NCI-H2107 treated with DMSO at 0.1 percent for 48 hours (cell line): ENCODE results near the gene ANO5.
A peak's percentile ranks its signal among the peaks of the same experiment; 100 is the strongest.
"Not testable (repeated sequence)": the region's sequence is repeated elsewhere in the genome, so short reads cannot be mapped to it uniquely, and the experiment has no call there.

ENCODE experiments used
- DNase-seq: peaks from one replicate; lab custom pipeline; 2025; ENCODE audit not compliant: unreplicated experiment; lab: John Stamatoyannopoulos, UW

Gene ANO5

DNA sequence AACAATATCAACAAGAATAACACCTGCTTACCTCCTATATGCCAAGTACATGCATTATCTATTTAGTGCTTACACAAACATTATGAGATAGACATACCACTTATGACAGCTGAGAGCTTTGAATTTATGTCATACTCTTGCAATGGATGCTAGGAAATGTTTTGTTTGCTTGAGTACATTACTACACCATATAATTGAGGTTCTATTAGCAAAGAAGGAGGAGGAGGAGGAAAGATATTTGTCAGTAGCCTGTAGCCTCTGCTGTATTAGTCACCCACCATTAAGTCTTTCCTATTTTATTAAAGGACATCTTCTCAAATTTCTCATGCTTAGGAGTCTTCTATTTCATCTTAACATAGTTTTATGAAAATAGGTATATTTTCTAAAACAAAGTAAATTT, 6.4 kb downstream of the ANO5 start:
- peak; percentile 9 for DNase-seq

DNA sequence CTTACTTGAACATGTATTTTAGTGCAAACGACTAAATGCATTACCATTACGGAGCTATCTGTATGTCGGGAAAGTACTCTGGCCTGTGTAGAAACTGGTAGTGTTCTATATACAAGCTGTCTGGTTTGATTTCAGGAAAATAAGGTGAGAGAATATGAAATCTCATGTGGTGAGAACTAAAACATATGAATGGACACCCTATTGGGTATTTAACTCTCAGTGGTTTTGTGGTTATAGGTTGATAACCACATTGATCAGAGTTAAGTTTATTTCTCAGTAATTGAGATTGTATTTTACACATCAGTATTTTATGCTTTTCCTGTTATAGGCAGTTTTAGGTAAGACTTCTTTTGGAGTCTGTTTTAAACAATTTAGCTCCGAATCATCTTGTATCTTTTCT, 10.4 kb downstream of the ANO5 start:
- DNase-seq: no peak

DNA sequence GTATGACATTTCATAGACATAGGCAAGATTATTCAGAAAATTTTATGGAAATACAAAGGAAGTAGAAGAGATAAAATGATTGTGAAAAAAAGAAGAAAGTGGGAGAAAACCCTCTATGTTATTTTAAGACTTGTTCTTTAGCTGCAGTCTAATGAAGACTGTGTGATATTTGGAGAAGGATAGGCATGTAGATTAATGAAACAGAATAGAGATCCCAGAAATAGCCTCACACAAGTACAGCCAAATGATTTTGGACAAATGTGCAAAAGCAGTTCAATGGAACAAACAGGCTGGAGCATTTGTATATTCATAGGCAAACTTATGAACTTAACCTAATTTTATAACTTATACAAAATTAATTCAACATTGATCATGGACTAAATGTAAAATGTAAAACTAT, 14.3 kb downstream of the ANO5 start:
- no peak for DNase-seq

DNA sequence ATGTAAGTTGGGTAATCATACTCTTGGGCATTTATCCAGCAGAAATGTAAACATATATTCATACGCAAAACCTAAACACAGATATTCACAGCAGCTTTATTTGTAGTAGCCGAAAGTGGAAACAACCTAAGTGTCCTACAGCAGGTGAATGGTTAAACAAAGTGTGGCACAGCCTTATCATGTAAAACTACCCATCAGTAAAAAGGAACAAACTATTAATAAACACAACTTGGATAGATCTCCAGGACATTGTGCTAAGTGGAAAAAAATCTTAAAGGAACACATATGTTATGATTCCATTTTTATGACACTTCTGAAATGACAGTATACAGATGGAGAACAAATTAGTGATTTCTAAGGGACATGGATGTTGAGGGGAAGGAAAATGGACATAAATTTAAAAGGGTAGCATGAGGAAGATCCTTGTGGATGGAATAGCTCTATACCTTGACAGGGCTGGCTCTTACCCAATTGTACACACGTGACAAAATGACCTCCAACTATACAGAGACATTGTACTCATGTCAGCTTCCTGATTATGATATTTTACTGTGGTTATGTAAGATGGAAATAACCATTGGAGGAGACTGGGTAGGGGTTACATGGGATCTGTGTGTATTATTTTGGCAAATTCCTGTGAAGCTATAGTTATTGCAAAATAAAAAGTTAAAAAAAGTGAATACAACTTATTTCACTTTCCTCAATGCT, 15.4 kb downstream of the ANO5 start:
- DNase-seq: no peak

DNA sequence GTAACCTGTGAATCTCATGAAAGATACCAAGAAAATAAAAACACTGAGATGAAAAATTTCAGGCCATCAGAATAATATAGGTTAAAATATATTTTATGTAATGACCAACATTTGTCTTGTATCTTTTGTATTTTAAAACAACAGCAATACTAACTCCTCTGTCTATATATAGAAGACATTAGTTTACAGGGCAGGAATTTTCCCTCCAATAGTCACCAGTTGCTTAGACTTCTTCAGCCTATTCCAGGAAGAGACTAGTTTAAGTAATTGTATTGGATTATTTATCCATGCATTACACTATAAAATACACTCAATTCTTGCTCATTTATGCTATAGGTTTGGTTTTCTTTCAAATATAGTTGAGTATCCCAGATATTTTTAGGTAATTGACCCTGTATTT, 24.1 kb downstream of the ANO5 start:
- DNase-seq: no peak

DNA sequence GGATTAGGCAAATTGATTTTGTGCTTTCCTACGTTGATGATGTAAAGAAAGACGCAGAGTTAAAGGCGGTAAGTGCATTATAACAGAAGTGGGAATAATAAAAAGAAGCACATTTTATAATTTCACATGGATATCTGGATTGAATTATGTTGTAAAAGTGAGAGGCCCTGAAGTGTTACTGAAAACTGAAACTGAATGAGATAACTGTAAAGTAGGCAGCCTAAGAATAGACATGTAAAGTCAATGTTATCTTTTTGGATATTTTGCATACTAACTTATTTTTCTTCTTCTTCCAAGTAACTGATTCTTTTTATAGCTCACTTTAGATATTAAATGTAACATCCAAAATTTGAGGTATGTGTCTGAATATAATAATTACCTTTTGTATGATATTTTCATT, 28.3 kb downstream of the ANO5 start:
- no peak for DNase-seq

DNA sequence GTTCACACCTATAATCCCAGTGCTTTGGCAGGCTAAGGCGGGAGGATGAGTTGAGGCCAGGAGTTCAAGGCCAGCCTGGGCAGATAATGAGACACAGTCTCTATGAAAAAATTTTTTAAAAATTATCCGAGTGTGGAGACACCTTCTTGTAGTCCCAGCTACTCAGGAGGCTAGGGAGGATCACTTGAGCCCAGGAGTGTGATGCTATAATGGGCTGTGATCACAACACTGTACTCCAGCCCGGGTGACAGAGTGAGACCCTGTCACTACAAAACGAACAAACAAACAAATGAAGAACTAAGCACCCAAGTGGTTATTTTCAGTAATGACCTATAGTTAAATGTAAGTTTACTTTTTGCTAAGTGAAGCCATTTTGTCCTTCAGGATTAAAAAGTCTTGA, 32.3 kb downstream of the ANO5 start:
- no peak for DNase-seq

DNA sequence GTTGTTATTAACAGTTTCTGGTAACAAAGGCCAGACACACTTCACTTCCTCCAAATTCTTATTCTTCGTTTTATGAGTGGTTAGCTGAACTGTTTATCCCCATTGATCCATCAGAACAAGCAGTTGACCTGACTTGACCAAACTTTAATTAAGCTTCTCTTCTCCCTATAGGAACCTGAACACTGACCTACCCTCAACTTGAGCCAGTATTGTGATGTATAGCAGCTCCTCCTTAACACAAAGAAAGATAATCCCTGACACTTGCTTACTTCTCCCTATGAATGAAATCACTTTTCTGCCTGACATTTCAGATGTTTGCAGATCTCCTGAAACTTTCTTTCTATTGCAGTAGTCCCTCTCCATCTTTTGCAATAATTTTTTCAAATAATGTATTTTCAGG, 41.9 kb downstream of the ANO5 start:
- no peak for DNase-seq

DNA sequence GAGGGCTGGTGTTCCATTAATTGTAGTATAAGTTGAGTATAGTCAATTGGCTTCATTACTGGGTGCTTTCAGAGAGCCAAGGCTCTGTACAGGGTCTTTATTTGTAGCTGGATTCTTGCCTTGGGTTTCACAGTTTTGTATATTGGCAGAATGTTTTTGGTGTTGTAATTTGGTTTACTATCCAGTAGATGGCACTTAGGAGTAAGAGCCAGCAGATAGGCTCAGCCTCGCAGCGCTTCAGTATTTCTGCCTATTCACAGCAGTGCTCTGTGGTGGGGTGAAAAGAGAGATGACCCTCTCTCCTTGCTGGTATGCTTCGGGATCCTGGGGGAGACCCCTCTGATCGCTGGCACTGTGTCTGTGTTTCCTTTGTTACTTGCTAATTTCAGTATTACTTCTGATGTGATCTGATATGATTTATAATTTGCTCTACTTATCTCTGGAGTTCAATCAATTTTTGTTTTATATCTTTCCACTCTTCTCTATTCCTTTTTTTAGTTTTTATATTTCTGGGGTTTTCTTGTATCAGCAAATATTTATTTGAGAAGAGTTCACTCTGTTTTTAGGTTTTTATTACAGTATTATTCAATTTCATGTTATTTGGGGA, 52.2 kb downstream of the ANO5 start:
- DNase-seq: peak; percentile 13

DNA sequence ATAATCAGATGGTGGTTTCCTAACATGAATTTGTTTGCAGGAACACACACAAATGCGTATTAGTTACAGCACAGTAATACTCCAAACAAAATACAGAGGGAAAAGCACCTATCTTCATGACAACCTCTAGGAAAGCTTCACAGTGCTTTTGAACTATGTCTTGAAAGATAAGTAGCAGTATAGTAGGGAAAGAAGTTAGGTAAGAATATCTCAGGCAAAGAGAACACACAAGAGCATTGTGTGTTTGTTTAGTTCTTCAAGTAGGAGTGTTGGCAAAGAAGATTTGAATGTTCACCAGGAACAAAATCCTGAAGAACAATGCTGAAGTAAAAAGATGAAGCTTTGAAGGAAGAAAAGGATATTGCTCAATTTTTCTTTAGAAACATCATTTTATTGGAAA, 54.1 kb downstream of the ANO5 start:
- no peak for DNase-seq

DNA sequence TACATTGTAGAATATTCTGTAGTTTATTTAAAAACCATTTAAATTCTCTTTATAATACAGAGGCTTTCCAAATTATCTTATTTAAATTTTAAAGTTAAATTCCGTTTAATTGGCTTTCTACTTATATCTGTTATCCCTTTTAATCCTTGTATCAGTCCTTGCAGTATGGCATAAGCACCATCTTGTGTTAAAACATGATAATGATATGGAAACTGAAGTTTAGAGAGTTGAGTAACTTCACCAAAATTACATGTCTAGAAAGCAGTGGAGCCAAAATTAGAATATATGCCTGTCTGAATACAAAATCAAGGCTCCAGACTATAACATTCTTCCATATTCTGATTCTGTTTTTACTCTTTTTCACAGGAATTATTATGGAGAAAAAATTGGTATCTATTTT, 57.0 kb downstream of the ANO5 start:
- DNase-seq: no peak

DNA sequence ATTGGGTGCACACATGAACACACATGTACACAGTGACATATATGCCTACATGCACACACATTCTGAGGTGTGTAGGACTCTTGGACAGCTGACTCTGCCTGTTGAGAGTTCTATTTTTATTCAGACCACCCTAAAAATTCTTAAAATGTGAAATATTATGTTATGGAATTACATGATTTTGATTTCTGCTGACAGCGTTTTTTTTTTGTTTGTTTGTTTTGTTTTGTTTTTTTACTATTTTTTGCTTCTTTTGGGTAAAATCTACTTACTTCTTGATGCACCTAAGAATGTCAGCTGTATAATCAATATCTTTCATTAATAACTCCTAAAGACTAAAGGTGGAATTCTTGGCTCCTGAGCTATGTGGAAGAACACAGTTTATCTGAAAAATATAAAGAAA, 64.0 kb downstream of the ANO5 start:
- DNase-seq: no peak

DNA sequence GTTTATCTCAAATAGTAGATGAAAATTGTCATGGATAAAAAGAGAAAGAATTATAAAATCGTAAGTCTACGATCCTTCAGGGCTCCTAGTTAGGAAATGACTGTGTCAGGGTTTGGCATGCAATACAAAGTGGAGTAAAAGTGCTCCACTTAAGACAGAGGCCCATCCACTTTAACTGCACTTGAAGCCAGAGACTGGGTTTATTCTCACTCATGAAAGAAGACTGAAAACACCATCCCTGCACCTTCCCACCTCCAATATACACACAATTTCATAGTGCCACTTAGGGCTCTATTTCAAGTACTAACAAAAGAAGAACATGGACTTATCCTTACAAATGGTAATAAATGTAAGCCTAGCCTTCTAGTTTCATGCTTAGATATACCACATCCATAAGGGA, 70.7 kb downstream of the ANO5 start:
- peak; percentile 19 for DNase-seq

DNA sequence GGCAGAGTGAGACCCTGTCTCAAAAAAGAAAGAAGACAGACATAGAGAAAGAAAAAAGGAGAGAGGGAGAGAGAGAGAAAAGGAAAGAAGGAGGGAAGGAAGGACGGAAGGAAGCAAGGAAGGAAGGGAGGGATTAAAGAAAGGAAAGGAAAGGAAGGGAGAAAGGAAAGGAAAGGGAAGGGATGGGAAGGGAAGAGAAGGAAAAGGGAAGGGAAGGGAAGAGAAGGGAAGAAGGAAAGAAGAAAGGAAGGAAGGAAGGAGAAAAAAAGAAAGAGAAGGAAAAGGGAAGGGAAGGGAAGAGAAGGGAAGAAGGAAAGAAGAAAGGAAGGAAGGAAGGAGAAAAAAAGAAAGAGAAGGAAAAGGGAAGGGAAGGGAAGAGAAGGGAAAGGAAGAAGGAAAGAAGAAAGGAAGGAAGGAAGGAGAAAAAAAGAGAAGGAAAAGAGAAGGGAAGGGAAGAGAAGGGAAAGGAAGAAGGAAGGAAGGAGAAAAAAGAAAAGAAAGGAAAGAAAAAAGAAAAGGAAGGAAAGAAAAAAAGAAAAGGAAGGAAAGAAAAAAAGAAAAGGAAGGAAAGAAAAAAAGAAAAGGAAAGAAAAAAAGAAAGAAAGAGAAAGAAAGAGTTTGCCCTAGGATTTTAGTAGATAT, 76.2 kb downstream of the ANO5 start:
- not testable (repeated sequence) for DNase-seq

DNA sequence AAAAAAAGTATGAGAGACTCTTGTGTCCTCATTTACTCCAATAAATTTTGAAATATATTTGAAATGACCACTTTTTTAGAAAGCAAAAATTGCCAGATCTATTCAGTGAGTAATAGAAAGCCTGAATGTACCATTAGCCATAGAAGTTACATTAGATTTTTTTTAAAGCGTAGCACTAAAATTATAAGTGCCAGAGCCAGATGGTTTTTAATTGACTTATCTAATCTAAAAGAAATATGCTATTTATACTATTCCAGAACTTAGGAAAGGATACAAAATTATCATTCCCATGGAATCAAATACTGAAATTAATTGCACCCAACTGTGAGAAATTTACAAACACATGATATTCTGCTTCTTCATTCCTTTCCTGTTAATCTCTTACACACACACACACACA, 80.9 kb downstream of the ANO5 start:
- DNase-seq: no peak

DNA sequence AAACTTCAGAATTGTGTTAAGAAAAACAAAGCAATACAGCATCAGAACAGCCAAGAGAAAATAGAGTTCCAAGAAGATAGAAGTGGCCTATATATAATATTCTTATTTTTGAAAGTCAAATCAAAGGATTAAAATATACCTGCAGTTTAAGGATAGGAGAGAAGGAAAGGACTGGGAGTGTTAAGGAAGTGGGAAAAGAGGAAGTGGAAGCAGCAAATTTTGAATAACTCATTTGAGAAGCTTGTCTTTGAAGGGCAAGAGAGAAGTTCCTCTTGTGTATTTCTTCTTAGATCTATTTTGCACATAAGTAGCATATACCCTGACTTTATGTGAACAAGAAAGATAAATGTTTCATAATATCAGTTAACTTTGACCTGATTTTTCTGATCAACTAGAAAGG, 82.7 kb downstream of the ANO5 start:
- DNase-seq: no peak

DNA sequence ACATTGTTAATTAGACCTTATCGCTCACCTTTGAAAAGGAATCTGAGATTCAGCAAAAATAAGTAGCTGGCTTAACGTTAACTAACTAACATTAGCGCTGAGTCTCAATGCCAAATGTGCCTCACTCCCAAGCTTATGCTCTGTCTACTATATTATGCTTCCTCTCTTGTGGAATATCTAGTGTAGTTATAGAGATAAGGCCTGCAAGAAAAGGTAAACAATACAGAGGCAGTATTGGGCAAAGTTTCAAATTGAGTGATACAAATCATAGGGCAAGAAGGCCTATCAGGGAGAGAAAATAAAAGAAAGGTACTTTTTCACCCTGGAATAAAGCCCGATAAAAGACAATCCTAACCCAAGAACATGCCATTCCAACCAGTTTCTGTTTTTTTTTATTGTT, 83.7 kb downstream of the ANO5 start:
- DNase-seq: no peak

DNA sequence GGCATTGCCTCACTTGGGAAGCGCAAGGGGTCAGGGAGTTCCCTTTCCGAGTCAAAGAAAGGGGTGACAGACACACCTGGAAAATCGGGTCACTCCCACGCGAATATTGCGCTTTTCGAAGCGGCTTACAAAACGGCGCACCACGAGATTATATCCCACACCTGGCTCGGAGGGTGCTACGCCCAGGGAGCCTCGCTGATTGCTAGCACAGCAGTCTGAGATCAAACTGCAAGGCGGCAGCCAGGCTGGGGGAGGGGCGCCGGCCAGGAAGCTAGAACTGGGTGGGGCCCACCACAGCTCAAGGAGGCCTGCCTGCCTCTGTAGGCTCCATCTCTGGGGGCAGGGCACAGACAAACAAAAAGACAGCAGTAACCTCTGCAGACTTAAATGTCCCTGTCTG, 92.1 kb downstream of the ANO5 start:
- DNase-seq: not testable (repeated sequence)

DNA sequence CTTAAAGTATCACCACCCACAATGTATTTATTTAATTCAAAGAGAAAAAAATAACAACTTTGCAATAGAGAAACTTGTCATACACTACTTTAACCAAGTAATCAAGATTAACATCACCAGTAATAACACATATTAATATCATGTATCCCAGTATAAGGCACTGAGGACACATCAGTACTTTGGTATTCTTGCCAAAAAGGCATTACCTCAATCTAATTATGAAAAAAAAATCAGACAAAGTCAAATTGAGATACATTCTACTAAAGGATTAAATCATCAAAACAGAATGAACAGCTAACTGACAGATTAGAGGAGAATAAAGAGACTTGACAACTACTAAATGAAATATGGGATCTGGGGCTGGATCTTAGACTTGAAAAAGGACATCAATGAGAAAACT, 109.5 kb downstream of the ANO5 start:
- no peak for DNase-seq

DNA sequence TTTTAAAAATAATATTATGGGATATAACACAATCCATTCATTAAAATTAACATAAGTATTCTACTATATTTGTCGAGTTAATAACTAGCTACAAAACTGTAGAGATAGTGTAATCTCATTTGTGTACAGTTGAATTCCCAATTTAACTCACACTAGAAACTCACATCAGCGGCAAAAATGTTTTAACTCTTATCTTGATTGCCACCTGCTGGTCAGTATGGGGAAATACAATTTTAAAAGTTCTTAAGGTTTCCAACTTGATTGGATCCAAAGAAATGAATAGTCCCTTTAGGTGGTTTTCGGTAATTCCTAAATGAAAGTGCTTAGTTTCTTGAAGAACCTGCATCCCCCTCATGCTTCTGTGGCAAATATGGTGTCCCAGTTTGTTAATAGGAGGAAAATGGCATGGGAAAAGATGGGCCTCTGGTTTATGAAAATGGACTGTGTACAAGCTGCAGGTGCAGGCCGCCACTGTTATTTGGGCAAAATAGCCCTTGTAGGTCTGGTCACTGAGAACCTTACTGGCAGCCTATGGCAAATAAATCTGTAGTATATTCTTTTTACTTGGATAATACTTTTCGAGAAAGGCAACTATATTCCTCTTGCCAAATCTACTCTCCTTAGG, 111.6 kb downstream of the ANO5 start:
- peak; percentile 65 for DNase-seq

DNA sequence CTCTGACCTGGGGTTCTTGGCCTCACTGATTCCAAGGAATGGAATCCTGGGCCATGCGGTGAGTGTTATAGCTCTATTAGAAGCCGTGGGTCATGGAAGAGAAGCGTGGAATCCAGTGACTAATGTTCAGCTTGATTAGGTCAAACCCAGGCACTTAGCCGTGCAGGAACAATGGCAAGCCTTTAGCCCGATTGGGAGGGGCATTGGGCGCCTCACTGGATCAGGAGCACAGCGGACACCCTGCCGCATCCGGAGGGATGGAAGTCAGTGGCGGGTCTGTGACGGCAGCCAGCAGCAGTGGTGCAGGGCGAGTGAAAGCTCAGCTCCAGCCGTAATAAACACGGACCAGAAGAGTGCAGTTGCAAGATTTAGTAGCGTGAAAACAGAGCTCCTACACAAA, 124.8 kb downstream of the ANO5 start:
- no peak for DNase-seq

DNA sequence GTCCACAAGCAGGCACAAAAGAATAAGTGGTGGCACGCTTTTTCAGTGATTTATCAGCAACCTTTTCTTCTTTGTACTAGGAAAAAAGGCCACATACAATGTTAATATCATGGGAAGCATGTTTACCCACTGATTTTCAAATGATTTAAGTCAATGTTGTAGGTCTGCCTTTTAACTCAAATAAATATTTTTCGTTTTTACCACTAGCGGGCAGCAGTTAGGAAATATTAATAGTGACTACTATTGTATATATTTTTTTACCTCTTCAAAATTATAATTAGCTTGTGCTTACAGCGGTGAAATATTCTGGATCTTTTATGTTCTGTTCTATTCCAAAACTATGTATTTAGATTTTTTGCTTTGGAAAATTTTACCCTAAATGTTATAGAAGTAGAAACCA, 138.9 kb downstream of the ANO5 start:
- no peak for DNase-seq
